Progenitor cell of endocrine pancreas (in vitro differentiated cells): ENCODE measurements around the gene KCNN1. TPM values are rescaled to one million over a fixed set of nuclear protein-coding genes. Genes with fewer than 3 reads are reported as not detected.
"Not testable (repeated sequence)": the region's sequence is repeated elsewhere in the genome, so short reads cannot be mapped to it uniquely, and the experiment has no call there.

ENCODE experiments used
- DNase-seq: peaks from one replicate; pipeline ENCODE4 v3.0.0; 2021; ENCODE audit warnings: low spot score; ENCODE audit not compliant: unreplicated experiment
- H3K27ac Mint-ChIP-seq: 2 replicates; pipeline ENCODE4 v1.8.0; 2021; ENCODE audit warnings: mild to moderate bottlenecking, moderate library complexity, mixed read lengths
- H3K27me3 Mint-ChIP-seq: 2 replicates; pipeline ENCODE4 v1.8.0; 2021; ENCODE audit warnings: mixed read lengths
- H3K36me3 Mint-ChIP-seq: 2 replicates; pipeline ENCODE4 v1.8.0; 2022; ENCODE audit warnings: mixed read lengths; ENCODE audit not compliant: insufficient read depth
- H3K4me1 Mint-ChIP-seq: 2 replicates; pipeline ENCODE4 v1.8.0; 2021; ENCODE audit warnings: low read depth, mixed read lengths
- H3K4me3 Mint-ChIP-seq: 2 replicates; pipeline ENCODE4 v1.8.0; 2021; ENCODE audit warnings: low read depth, mild to moderate bottlenecking, moderate library complexity, mixed read lengths
- H3K9me3 Mint-ChIP-seq: 2 replicates; pipeline ENCODE4 v1.8.0; 2021; ENCODE audit warnings: low read depth, mixed read lengths
- long read RNA-seq: library from polyadenylated mRNA; unstranded; transcript quantifications from one replicate; pipeline ENCODE4 v2.0.0, GENCODE V29; 2020
- total RNA-seq: library from RNA; stranded (reverse); gene quantifications from 2 replicates; pipeline ENCODE4 v1.2.1, GENCODE V29; 2021
- TF ChIP-seq, protein P1 (sequence below): fragments of 200-600 bp; sonication (generic); IDR thresholded peaks from one replicate; pipeline ENCODE4 v1.5.0; 2021; ENCODE audit warnings: antibody characterized with exemption, mild to moderate bottlenecking; ENCODE audit not compliant: unreplicated experiment

Gene KCNN1
- 19.6 and 20.3 TPM in 2 replicates for total RNA-seq
- long read RNA-seq, partial matches to known transcripts, result 2 of 2 reads
- long read RNA-seq, other reads (novel, unspliced or antisense), result 0 of 2 reads

DNA sequence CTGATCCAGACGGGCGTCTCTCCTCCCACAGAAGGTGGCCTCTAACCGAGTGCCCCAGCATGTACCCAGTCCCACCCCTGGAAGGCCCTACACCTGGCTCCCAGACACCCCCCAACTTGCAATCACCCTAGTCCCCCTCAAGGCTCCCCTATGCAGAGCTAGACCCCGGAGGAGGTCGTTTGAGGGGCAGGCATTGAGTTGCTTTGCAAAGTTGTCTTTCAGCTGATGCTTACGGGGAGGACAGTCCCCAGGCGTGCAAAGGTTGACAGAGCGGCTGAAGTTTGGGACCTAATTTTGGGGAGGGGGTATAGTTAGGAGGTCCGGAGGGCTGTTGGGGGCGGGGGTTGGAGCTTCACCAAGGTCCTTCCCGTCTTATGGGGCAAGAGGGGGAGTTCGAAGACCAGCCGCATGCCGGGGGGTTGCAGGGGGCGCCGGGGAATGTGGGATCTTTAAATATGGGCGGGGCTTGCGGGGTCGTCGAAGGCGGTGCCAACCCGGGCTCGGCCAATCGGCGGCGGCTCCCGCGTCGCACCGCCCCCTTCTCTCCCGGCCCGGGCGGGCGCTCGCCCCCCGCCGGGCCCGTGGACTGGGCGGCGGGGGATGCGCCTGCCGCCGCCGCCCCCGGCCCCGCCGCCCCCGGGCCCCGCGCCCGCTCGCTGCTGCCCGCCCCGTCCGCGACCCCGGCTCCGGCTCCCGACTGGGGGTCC, at the start of gene KCNN1:
Gene KCNN1, plus strand, starts transcription at position 558 of the 707 bp plus-strand sequence. CDS start 6,782 bp downstream, outside the sequence.
- Mint-ChIP-seq H3K27ac (peak within 1 kb of the TSS; percentile 52), H3K36me3 (no peaks in the 10 kb centered on the region), H3K4me3 (peak within 1 kb of the TSS; percentile 76), H3K9me3 (no peaks in the 10 kb centered on the region), H3K27me3 (peaks cover 24% of the 10 kb centered on the region), H3K4me1 (peaks cover 7% of the 10 kb centered on the region)
- TF ChIP-seq, protein P1, sequence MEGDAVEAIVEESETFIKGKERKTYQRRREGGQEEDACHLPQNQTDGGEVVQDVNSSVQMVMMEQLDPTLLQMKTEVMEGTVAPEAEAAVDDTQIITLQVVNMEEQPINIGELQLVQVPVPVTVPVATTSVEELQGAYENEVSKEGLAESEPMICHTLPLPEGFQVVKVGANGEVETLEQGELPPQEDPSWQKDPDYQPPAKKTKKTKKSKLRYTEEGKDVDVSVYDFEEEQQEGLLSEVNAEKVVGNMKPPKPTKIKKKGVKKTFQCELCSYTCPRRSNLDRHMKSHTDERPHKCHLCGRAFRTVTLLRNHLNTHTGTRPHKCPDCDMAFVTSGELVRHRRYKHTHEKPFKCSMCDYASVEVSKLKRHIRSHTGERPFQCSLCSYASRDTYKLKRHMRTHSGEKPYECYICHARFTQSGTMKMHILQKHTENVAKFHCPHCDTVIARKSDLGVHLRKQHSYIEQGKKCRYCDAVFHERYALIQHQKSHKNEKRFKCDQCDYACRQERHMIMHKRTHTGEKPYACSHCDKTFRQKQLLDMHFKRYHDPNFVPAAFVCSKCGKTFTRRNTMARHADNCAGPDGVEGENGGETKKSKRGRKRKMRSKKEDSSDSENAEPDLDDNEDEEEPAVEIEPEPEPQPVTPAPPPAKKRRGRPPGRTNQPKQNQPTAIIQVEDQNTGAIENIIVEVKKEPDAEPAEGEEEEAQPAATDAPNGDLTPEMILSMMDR, result no peak
- DNase-seq, result peak; percentile 52

DNA sequence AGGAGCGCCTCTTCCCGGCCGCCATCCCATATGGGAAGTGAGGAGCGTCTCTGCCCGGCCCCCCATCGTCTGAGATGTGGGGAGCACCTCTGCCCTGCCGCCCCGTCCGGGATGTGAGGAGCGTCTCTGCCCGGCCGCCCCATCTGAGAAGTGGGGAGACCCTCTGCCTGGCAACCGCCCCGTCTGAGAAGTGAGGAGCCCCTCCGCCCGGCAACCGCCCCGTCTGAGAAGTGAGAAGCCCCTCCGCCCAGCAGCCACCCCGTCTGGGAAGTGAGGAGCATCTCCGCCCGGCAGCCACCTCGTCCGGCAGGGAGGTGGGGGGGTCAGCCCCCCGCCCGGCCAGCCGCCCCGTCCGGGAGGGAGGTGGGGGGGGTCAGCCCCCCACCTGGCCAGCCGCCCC, 48.8 kb upstream of the KCNN1 start:
- DNase-seq, H3K36me3 Mint-ChIP-seq, H3K4me3 Mint-ChIP-seq, H3K27me3 Mint-ChIP-seq, H3K9me3 Mint-ChIP-seq, H3K4me1 Mint-ChIP-seq, H3K27ac Mint-ChIP-seq: not testable (repeated sequence)

DNA sequence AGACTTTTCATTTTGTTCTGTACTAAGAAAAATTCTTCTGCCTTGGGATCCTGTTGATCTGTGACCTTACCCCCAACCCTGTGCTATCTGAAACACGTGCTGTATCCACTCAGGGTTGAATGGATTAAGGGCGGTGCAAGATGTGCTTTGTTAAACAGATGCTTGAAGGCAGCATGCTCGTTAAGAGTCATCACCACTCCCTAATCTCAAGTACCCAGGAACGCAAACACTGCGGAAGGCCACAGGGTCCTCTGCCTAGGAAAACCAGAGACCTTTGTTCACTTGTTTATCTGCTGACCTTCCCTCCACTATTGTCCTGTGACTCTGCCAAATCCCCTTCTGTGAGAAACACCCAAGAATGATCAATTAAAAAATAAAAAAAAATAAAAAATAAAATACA, 47.8 kb upstream of the KCNN1 start:
- H3K4me3 Mint-ChIP-seq, H3K27me3 Mint-ChIP-seq, H3K27ac Mint-ChIP-seq, H3K4me1 Mint-ChIP-seq, DNase-seq, H3K36me3 Mint-ChIP-seq, H3K9me3 Mint-ChIP-seq: not testable (repeated sequence)

DNA sequence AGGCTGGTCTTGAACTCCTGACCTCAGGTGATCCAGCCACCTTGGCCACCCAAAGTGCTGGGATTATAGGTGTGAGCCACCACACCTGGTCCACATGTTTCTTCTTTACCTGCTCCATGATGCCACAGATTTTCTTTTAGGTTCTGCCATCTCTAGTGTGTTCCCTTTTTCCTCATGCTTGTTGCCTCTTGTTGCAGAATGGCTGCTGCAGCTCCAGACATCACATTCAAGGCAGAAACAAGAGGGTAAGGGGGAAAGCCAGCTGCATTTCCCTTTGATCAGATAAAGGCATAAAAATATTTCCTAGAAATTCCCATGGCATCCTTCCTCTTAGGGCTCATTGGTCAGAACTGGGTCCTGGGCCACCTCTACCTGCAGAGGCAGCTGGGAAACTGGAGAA, 46.4 kb upstream of the KCNN1 start:
- H3K36me3 Mint-ChIP-seq, result no peaks in the 10 kb centered on the region
- H3K27ac Mint-ChIP-seq, result no peak overlapping the region
- no peaks in the 10 kb centered on the region for H3K27me3 Mint-ChIP-seq
- H3K4me3 Mint-ChIP-seq, result no peak overlapping the region
- TF ChIP-seq, protein P1, result no peak
- DNase-seq, result no peak
- H3K4me1 Mint-ChIP-seq, result peaks cover 7% of the 10 kb centered on the region
- H3K9me3 Mint-ChIP-seq, result no peaks in the 10 kb centered on the region

DNA sequence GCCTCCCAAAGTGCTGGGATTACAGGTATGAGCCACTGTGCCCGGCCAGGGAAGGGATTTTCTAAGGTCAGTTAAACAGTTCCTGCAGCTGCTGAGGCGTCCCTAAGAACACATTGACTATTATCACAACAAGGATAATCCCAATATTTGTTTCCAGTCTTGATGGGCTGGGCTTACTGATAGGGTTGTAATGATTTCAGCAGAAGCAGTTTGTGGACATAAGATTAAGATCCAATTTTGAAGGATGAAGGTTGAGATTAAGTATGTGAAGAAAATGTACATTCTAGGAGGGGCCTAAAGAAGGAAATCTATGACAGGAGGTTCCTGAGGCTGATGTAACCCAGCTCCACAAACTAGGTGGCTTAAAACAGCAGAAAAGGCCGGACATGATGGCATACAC, 44.8 kb upstream of the KCNN1 start:
- DNase-seq, result no peak

DNA sequence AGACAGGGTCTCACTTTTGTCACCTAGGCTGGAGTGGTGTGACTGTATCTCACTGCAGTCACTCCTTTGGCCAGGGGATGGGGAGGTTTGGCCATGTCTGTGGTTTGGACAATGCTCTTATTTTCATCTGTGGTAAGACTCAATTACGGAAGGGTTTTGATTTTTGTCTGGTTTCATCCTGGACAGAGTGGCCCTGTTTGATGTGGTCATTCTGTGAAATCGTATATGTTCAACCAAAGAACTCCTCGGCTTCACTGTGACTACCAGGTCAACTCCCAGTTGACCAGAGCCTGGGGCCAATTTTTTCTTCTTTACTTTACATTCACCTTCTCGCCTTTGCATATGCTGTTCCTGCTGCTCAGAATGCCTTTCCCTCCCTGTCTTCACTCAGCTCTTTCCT, 40.9 kb upstream of the KCNN1 start:
- Mint-ChIP-seq H3K9me3 (no peaks in the 10 kb centered on the region), H3K27me3 (peaks cover 17% of the 10 kb centered on the region), H3K36me3 (no peaks in the 10 kb centered on the region), H3K4me1 (peaks cover 3% of the 10 kb centered on the region), H3K4me3 (no peak overlapping the region), H3K27ac (no peak overlapping the region)
- no peak for DNase-seq
- TF ChIP-seq, protein P1, result no peak

More for the DNA sequence above, 44.8 kb upstream of the KCNN1 start:
- Mint-ChIP-seq H3K36me3 (no peaks in the 10 kb centered on the region), H3K27me3 (peaks cover 9% of the 10 kb centered on the region), H3K4me3 (no peak overlapping the region), H3K9me3 (no peaks in the 10 kb centered on the region), H3K4me1 (peaks cover 4% of the 10 kb centered on the region), H3K27ac (no peak overlapping the region)
- TF ChIP-seq, protein P1, result no peak
